ENCODE data around the gene CDK12. TPM values are rescaled to one million over a fixed set of nuclear protein-coding genes. Genes with fewer than 3 reads are reported as not detected.
A peak's percentile ranks its signal among the peaks of the same experiment; 100 is the strongest.

Gene CDK12
- total RNA-seq, 1 experiment from 2014 or later = 51.2 TPM

- no peak overlapping the region for H3K9ac ChIP-seq (ENCODE audit: low read length)
- ChIA-PET CTCF (interaction anchor here (0.6 to 1.7 kb wide), 4 partner anchors 8 to 347 kb away, joined by 3 to 9 read pairs (median 4); no protein-coding TSS in a partner anchor), RAD21 (ENCODE audit: low non-redundant PET in 1 of 2, low total read pairs in 2 of 2, uncharacterized antibody in 2 of 2, unreplicated experiment in 2 of 2) (no interaction called here), POLR2A (no interaction called here)
- H3K27ac ChIP-seq (ENCODE audit: low read depth, low read length) = no peak overlapping the region
- DNase-seq (ENCODE audit: low read depth, low spot score) (no peak), ATAC-seq (peak; percentile 58; the same call in 1 of the 2 replicates)
- H3K4me1 ChIP-seq (ENCODE audit: control insufficient read depth in 1 of 2, insufficient read depth in 2 of 2, low read length in 2 of 2) = peaks cover 0 to 9% of the 10 kb centered on the region in 2 experiments; a peak in 2 of 4 replicates
- no peaks in the 10 kb centered on the region for H3K27me3 ChIP-seq (ENCODE audit: insufficient read depth, low read length)
- no peaks in the 10 kb centered on the region for H3K79me2 ChIP-seq (ENCODE audit: insufficient read depth, low read length)
- BruUV-seq (replicated peaks) = no TSS peak
- intact Hi-C loops (cut with micrococcal nuclease) = no loop called here
- peak overlapping the region; percentile 23; the same call in 1 of the 2 replicates for H3K4me2 ChIP-seq (ENCODE audit: low read length)
- TF ChIP-seq EZH2phosphoT487 (IDR thresholded peaks at IDR 0.05; ENCODE audit: borderline replicate concordance) = no peak
- no peak for TF ChIP-seq SIN3A (IDR thresholded peaks at IDR 0.05; ENCODE audit: low read depth)
- no peak for TF ChIP-seq FOSL1 (IDR thresholded peaks at IDR 0.05; ENCODE audit: low read depth)
- TF ChIP-seq TCF7L2 (IDR thresholded peaks at IDR 0.05; ENCODE audit: borderline replicate concordance, extremely low read depth, insufficient read depth, insufficient read length) = no peak
- TF ChIP-seq ZBTB33 (IDR thresholded peaks at IDR 0.05; ENCODE audit: extremely low read depth, insufficient replicate concordance, low read length) = no peak
- no peak for TF ChIP-seq CBX3 (IDR thresholded peaks at IDR 0.05; ENCODE audit: low read depth)
- no peak for TF ChIP-seq JUND (IDR thresholded peaks at IDR 0.05)
- TF ChIP-seq SRF (IDR thresholded peaks at IDR 0.05; ENCODE audit: low read depth) = no peak
- TF ChIP-seq EGR1 (IDR thresholded peaks at IDR 0.05; ENCODE audit: low read depth) = no peak
- no peak for TF ChIP-seq ELF1 (IDR thresholded peaks at IDR 0.05; ENCODE audit: borderline replicate concordance, low read depth)
- no peak for TF ChIP-seq RAD21 (IDR thresholded peaks at IDR 0.05; ENCODE audit: low read depth)
- no peak for TF ChIP-seq MAX (IDR thresholded peaks at IDR 0.05)
- no peak for TF ChIP-seq SP1 (IDR thresholded peaks at IDR 0.05; ENCODE audit: low read depth)
- no peak for TF ChIP-seq ZNF274 (IDR thresholded peaks at IDR 0.05; ENCODE audit: low read depth, low read length)
- no peak for TF ChIP-seq EZH2 (IDR thresholded peaks at IDR 0.05)
- TF ChIP-seq ATF3 (IDR thresholded peaks at IDR 0.05) = no peak
- no peak overlapping the region for H2AFZ ChIP-seq (ENCODE audit: low read depth, low read length, poor library complexity, severe bottlenecking)
- no peaks in the 10 kb centered on the region for H3K9me3 ChIP-seq (ENCODE audit: control insufficient read depth in 1 of 2, insufficient read depth in 1 of 2, low read depth in 1 of 2, low read length in 2 of 2)
- peaks cover 3 to 10% of the 10 kb centered on the region in 2 experiments; a peak in 2 of 4 replicates for H3K36me3 ChIP-seq (ENCODE audit: control insufficient read depth in 1 of 2, insufficient read depth in 2 of 2, low read length in 2 of 2)
- H3K4me3 ChIP-seq (replicated peaks in 1 of 2; ENCODE audit: low read depth in 1 of 2, low read length in 2 of 2) = no peak overlapping the region
- H4K20me1 ChIP-seq (ENCODE audit: insufficient read depth) = no peaks in the 10 kb centered on the region
- H3K9me2 ChIP-seq (ENCODE audit: insufficient read depth) = no peaks in the 10 kb centered on the region
These were observed 92.2 kb downstream of the CDK12 start for GRCh38 chr17:39553341-39553945.
